Testis (tissue), 2 donors: ENCODE measurements around the gene GNPAT.

Source experiments
- POLR2A ChIP-seq: fragments of 450-650 bp; IDR thresholded peaks from one replicate; pipeline ENCODE4 v1.6.1; 2017; ENCODE audit warnings: antibody characterized with exemption, mild to moderate bottlenecking, moderate library complexity
- TF ChIP-seq, protein P1 (sequence below), 3 experiments: fragments of 450-650 bp in 2 of 3; fragments of 200-600 bp in 1 of 3; sonication (generic) in 1 of 3; IDR thresholded peaks; one replicate each; pipeline ENCODE4 v1.5.1; 2016 to 2019; ENCODE audit warnings: antibody characterized with exemption in 3 of 3, mild to moderate bottlenecking in 2 of 3, moderate library complexity in 1 of 3

DNA sequence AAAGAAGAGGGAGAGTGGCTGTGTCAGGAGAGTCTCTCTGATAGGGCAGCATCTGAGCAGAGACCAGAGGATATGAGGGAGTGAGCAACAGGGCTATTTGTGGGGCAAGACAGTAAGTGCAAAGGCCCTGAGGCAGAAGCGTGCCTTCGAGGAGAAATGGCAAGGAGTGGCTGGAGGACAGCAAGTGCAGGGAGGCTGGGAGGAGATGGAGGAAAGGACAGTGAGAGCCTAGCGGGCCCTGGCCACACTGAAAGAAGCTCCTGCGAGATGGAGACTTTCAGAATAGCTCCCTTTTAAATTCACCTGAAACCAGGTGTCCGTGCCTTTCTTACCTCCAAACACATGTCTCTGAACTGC, 71.4 kb downstream of the GNPAT start:
- TF ChIP-seq POLR2A = no peak
- TF ChIP-seq, protein P1, sequence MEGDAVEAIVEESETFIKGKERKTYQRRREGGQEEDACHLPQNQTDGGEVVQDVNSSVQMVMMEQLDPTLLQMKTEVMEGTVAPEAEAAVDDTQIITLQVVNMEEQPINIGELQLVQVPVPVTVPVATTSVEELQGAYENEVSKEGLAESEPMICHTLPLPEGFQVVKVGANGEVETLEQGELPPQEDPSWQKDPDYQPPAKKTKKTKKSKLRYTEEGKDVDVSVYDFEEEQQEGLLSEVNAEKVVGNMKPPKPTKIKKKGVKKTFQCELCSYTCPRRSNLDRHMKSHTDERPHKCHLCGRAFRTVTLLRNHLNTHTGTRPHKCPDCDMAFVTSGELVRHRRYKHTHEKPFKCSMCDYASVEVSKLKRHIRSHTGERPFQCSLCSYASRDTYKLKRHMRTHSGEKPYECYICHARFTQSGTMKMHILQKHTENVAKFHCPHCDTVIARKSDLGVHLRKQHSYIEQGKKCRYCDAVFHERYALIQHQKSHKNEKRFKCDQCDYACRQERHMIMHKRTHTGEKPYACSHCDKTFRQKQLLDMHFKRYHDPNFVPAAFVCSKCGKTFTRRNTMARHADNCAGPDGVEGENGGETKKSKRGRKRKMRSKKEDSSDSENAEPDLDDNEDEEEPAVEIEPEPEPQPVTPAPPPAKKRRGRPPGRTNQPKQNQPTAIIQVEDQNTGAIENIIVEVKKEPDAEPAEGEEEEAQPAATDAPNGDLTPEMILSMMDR (IDR thresholded peaks at IDR 0.05) = no peak
